Testis (tissue), 2 donors: Measurements from ENCODE around the gene LCLAT1.

Experiments used
- POLR2A ChIP-seq: fragments of 450-650 bp; IDR thresholded peaks from one replicate; pipeline ENCODE4 v1.6.1; 2017; ENCODE audit warnings: antibody characterized with exemption, mild to moderate bottlenecking, moderate library complexity
- TF ChIP-seq, protein P1 (sequence below), 3 experiments: fragments of 450-650 bp in 2 of 3; fragments of 200-600 bp in 1 of 3; sonication (generic) in 1 of 3; IDR thresholded peaks; one replicate each; pipeline ENCODE4 v1.5.1; 2016 to 2019; ENCODE audit warnings: antibody characterized with exemption in 3 of 3, mild to moderate bottlenecking in 2 of 3, moderate library complexity in 1 of 3

- TF ChIP-seq, protein P1, sequence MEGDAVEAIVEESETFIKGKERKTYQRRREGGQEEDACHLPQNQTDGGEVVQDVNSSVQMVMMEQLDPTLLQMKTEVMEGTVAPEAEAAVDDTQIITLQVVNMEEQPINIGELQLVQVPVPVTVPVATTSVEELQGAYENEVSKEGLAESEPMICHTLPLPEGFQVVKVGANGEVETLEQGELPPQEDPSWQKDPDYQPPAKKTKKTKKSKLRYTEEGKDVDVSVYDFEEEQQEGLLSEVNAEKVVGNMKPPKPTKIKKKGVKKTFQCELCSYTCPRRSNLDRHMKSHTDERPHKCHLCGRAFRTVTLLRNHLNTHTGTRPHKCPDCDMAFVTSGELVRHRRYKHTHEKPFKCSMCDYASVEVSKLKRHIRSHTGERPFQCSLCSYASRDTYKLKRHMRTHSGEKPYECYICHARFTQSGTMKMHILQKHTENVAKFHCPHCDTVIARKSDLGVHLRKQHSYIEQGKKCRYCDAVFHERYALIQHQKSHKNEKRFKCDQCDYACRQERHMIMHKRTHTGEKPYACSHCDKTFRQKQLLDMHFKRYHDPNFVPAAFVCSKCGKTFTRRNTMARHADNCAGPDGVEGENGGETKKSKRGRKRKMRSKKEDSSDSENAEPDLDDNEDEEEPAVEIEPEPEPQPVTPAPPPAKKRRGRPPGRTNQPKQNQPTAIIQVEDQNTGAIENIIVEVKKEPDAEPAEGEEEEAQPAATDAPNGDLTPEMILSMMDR (IDR thresholded peaks at IDR 0.05), result no peak
- TF ChIP-seq POLR2A, result no peak
These were observed 41.8 kb upstream of the LCLAT1 start for GRCh38 chr2:30405260-30405605.
